Peyer's patch (tissue), 4 donors: ENCODE results near the gene PIP4K2B.
A peak's percentile ranks its signal among the peaks of the same experiment; 100 is the strongest.

Experiments
- CTCF ChIP-seq, 6 experiments: fragments of 450-650 bp in 4 of 6; fragments of 200-600 bp in 2 of 6; sonication (generic) in 1 of 6; IDR thresholded peaks; one replicate each; pipeline ENCODE4 v1.5.1; 2017 to 2019; ENCODE audit warnings: antibody characterized with exemption in 6 of 6, mild to moderate bottlenecking in 3 of 6, moderate library complexity in 1 of 6
- POLR2A ChIP-seq, 2 donors: fragments of 450-650 bp; IDR thresholded peaks; one replicate each; pipeline ENCODE4 v1.5.1; 2017; ENCODE audit warnings: antibody characterized with exemption in 2 of 2, mild to moderate bottlenecking in 2 of 2, moderate library complexity in 2 of 2

DNA sequence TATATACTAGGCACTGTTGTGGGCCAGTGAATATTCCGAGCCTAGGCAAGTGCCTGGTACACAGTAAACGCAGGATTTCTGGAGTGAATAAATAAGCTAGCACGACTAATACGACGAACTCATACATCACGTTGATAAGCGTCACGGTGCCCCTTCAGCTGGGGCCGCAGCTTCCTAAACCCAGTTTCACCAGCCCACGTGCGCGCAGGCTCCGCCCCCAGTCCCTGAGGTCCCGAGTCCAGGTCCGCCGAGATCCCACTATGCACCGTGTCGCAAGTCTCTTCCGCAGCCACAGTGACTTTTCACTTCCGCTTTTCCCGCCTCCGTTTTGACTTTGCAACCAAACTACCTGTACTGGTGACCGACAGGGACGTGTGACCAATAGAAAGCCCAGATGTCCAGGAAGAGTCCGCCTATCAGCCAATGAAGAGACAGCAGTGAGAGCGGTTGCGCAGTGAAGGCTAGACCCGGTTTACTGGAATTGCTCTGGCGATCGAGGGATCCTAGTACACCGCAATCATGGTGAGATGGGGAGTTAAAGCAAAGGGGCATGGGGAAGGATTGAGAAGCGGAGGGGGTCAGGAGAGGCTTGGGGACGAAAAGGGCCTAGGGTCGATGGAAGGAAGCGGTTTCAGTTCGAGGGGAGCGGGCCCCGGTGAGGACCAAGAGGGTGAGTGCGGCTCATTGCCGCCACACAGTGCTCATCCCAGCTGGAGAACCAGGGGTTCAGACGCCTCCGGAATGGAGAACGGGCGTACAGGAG lies 46.9 kb downstream of the PIP4K2B start, which contains the start of gene PSMB3:
- TF ChIP-seq CTCF (IDR thresholded peaks at IDR 0.05), result no peak
- TF ChIP-seq POLR2A (IDR thresholded peaks at IDR 0.05), result peak; percentile 49 to 54
